Inflammatory macrophage (primary cell): Measurements from ENCODE around the gene ZNF436.

Experiments used
- DNase-seq, 2 donors: peaks; one replicate each; pipeline ENCODE4 v3.0.0-alpha.2; 2020 to 2022
- total RNA-seq, 18 experiments: gene quantifications; one replicate each; lab custom pipeline; 2026; ENCODE audit warnings: mixed read lengths in 6 of 18, inconsistent platforms in 2 of 18; lab: John Stamatoyannopoulos, UW

Gene ZNF436
- total RNA-seq: 3.1 to 17.9 (median 12.2) reads per million in 18 experiments

- peak; percentile 50 to 63 for DNase-seq
Observed at GRCh38 chr1:23369335-23370013, at the start of gene ZNF436. Gene ZNF436, minus strand, starts transcription at chr1:23369836. Its CDS starts 1,831 bp downstream, at chr1:23368005.

GRCh38 chr1:23419180-23419579 is 49.5 kb upstream of the ZNF436 start:
- DNase-seq: no peak

GRCh38 chr1:23417570-23417969 is 47.9 kb upstream of the ZNF436 start:
- no peak for DNase-seq

GRCh38 chr1:23416964-23417363 is 47.3 kb upstream of the ZNF436 start:
- no peak for DNase-seq

GRCh38 chr1:23408797-23409290 is 39.2 kb upstream of the ZNF436 start:
- no peak for DNase-seq

- DNase-seq: no peak
Observed at GRCh38 chr1:23407016-23407630, 37.5 kb upstream of the ZNF436 start.

- DNase-seq: no peak
Observed at GRCh38 chr1:23405946-23406345, 36.3 kb upstream of the ZNF436 start.

GRCh38 chr1:23403735-23404486 is 34.3 kb upstream of the ZNF436 start:
- peak; percentile 76 for DNase-seq

- no peak for DNase-seq
Observed at GRCh38 chr1:23403355-23403734, 33.7 kb upstream of the ZNF436 start.

GRCh38 chr1:23403038-23403336 is 33.4 kb upstream of the ZNF436 start:
- peak in 1 of 2 donors; percentile 13 for DNase-seq

GRCh38 chr1:23402286-23403037 is 32.8 kb upstream of the ZNF436 start:
- peak; percentile 91 for DNase-seq

GRCh38 chr1:23401313-23401712 is 31.7 kb upstream of the ZNF436 start:
- no peak for DNase-seq

- peak in 1 of 2 donors; percentile 23 for DNase-seq
Observed at GRCh38 chr1:23400324-23401114, 30.9 kb upstream of the ZNF436 start.

- DNase-seq: no peak
Observed at GRCh38 chr1:23399229-23399628, 29.6 kb upstream of the ZNF436 start.

- no peak for DNase-seq
Observed at GRCh38 chr1:23397908-23398307, 28.3 kb upstream of the ZNF436 start.

GRCh38 chr1:23396380-23396779 is 26.7 kb upstream of the ZNF436 start:
- no peak for DNase-seq

GRCh38 chr1:23395849-23396248 is 26.2 kb upstream of the ZNF436 start:
- DNase-seq: no peak

GRCh38 chr1:23395154-23395724 is 25.6 kb upstream of the ZNF436 start:
- no peak for DNase-seq

- no peak for DNase-seq
Observed at GRCh38 chr1:23394684-23395083, 25.0 kb upstream of the ZNF436 start.

- no peak for DNase-seq
Observed at GRCh38 chr1:23394181-23394580, 24.5 kb upstream of the ZNF436 start.

- DNase-seq: no peak
Observed at GRCh38 chr1:23393706-23394105, 24.1 kb upstream of the ZNF436 start.
